Prostate gland (tissue), 2 donors: Measurements from ENCODE around the gene IGF2.

ENCODE experiments used
- CTCF ChIP-seq, 4 experiments: fragments of 200-600 bp in 2 of 4; fragments of 450-650 bp in 2 of 4; sonication (generic) in 2 of 4; IDR thresholded peaks; 1 replicate in 3 of 4; 2 replicates in 1 of 4; pipeline ENCODE4 v1.5.1; 2016 to 2019; ENCODE audit warnings: antibody characterized with exemption in 4 of 4, mild to moderate bottlenecking in 2 of 4, moderate library complexity in 2 of 4
- POLR2A ChIP-seq: fragments of 450-650 bp; IDR thresholded peaks from one replicate; pipeline ENCODE4 v1.6.1; 2016; ENCODE audit warnings: antibody characterized with exemption, mild to moderate bottlenecking

- TF ChIP-seq POLR2A (no peak), CTCF (IDR thresholded peaks at IDR 0.05) (no peak)
Measured at GRCh38 chr11:2164081-2164480, 24.9 kb upstream of the IGF2 start.
